A549 (cell line): ENCODE measurements around the gene ECE1.

Source experiments
- CBX2 ChIP-seq: fragments of 200-600 bp; sonication (generic); IDR thresholded peaks from 2 replicates; pipeline ENCODE4 v1.6.1; 2016; ENCODE audit warnings: low read depth, mild to moderate bottlenecking, borderline replicate concordance
- JUNB ChIP-seq: fragments of >200 bp; sonication (Bioruptor Twin); formaldehyde crosslinking; IDR thresholded peaks from 2 replicates; pipeline ENCODE4 v1.6.1; 2016
- NFE2L2 ChIP-seq: fragments of 150-350 bp; conservative IDR thresholded peaks from 2 replicates; pipeline ENCODE4 v1.6.1; 2014; ENCODE audit warnings: low read length
- RCOR1 ChIP-seq: fragments of 150-350 bp; IDR thresholded peaks from 2 replicates; pipeline ENCODE4 v1.6.1; 2014; ENCODE audit warnings: antibody characterized with exemption, low read length, low read depth
- SMC3 ChIP-seq: fragments of >200 bp; sonication (Bioruptor Twin); formaldehyde crosslinking; IDR thresholded peaks from 3 replicates; pipeline ENCODE4 v1.6.1; 2018; ENCODE audit warnings: inconsistent platforms
- TP53 ChIP-seq: fragments of 250-450 bp; sonication (Bioruptor Pico); IDR thresholded peaks from 2 replicates; pipeline ENCODE4 v1.5.0; 2021; ENCODE audit warnings: mild to moderate bottlenecking, moderate library complexity
- TF ChIP-seq, protein P1 (sequence below): fragments of >200 bp; sonication (Bioruptor Twin); formaldehyde crosslinking; IDR thresholded peaks from 3 replicates; pipeline ENCODE4 v1.5.1; 2016
- TF ChIP-seq, protein P2 (sequence below): fragments of 250-450 bp; sonication (Bioruptor Pico); IDR thresholded peaks from 2 replicates; pipeline ENCODE4 v1.5.0; 2021; ENCODE audit warnings: mild to moderate bottlenecking, moderate library complexity, borderline replicate concordance
- TF ChIP-seq, protein P3 (sequence below): fragments of 200-600 bp; sonication (generic); IDR thresholded peaks from 2 replicates; pipeline ENCODE4 v1.6.1; 2016; ENCODE audit warnings: antibody characterized with exemption, mild to moderate bottlenecking, moderate library complexity
- TF ChIP-seq, protein P4 (sequence below): fragments of >200 bp; sonication (Bioruptor Twin); formaldehyde crosslinking; IDR thresholded peaks from 2 replicates; pipeline ENCODE4 v1.6.1; 2016
- TF ChIP-seq, protein P5 (sequence below): fragments of 450-650 bp; IDR thresholded peaks from 2 replicates; pipeline ENCODE4 v1.6.1; 2014; ENCODE audit warnings: antibody characterized with exemption

DNA sequence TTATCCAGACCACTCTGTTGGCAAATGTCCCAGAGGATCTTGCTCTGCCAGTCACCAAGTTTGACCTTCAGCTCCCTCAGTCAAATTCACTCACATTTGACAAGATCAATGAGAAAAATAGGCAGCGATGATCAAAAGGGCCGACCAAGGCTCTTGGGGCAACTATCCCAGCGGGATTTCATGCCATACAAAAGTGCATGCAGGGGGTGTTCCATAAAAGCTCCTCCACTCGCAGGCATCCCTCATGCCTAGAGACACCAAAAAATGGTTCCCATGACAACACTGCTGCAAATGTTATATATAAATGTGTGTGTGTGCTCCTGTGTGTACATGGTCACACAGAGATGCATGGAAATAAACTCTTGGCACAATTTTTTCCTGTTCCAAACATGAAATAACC, 97.4 kb downstream of the ECE1 start:
- TF ChIP-seq JUNB (no peak), RCOR1 (no peak), NFE2L2 (no peak), SMC3 (no peak), CBX2 (no peak), TP53 (CRISPR knock-in tag) (no peak)
- TF ChIP-seq, protein P1, sequence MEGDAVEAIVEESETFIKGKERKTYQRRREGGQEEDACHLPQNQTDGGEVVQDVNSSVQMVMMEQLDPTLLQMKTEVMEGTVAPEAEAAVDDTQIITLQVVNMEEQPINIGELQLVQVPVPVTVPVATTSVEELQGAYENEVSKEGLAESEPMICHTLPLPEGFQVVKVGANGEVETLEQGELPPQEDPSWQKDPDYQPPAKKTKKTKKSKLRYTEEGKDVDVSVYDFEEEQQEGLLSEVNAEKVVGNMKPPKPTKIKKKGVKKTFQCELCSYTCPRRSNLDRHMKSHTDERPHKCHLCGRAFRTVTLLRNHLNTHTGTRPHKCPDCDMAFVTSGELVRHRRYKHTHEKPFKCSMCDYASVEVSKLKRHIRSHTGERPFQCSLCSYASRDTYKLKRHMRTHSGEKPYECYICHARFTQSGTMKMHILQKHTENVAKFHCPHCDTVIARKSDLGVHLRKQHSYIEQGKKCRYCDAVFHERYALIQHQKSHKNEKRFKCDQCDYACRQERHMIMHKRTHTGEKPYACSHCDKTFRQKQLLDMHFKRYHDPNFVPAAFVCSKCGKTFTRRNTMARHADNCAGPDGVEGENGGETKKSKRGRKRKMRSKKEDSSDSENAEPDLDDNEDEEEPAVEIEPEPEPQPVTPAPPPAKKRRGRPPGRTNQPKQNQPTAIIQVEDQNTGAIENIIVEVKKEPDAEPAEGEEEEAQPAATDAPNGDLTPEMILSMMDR = no peak
- TF ChIP-seq, protein P2, sequence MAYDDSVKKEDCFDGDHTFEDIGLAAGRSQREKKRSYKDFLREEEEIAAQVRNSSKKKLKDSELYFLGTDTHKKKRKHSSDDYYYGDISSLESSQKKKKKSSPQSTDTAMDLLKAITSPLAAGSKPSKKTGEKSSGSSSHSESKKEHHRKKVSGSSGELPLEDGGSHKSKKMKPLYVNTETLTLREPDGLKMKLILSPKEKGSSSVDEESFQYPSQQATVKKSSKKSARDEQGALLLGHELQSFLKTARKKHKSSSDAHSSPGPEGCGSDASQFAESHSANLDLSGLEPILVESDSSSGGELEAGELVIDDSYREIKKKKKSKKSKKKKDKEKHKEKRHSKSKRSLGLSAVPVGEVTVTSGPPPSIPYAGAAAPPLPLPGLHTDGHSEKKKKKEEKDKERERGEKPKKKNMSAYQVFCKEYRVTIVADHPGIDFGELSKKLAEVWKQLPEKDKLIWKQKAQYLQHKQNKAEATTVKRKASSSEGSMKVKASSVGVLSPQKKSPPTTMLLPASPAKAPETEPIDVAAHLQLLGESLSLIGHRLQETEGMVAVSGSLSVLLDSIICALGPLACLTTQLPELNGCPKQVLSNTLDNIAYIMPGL (CRISPR knock-in tag) = no peak
- TF ChIP-seq, protein P3, sequence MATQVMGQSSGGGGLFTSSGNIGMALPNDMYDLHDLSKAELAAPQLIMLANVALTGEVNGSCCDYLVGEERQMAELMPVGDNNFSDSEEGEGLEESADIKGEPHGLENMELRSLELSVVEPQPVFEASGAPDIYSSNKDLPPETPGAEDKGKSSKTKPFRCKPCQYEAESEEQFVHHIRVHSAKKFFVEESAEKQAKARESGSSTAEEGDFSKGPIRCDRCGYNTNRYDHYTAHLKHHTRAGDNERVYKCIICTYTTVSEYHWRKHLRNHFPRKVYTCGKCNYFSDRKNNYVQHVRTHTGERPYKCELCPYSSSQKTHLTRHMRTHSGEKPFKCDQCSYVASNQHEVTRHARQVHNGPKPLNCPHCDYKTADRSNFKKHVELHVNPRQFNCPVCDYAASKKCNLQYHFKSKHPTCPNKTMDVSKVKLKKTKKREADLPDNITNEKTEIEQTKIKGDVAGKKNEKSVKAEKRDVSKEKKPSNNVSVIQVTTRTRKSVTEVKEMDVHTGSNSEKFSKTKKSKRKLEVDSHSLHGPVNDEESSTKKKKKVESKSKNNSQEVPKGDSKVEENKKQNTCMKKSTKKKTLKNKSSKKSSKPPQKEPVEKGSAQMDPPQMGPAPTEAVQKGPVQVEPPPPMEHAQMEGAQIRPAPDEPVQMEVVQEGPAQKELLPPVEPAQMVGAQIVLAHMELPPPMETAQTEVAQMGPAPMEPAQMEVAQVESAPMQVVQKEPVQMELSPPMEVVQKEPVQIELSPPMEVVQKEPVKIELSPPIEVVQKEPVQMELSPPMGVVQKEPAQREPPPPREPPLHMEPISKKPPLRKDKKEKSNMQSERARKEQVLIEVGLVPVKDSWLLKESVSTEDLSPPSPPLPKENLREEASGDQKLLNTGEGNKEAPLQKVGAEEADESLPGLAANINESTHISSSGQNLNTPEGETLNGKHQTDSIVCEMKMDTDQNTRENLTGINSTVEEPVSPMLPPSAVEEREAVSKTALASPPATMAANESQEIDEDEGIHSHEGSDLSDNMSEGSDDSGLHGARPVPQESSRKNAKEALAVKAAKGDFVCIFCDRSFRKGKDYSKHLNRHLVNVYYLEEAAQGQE = no peak
- TF ChIP-seq, protein P4, sequence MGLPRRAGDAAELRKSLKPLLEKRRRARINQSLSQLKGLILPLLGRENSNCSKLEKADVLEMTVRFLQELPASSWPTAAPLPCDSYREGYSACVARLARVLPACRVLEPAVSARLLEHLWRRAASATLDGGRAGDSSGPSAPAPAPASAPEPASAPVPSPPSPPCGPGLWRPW = no peak
- TF ChIP-seq, protein P5, sequence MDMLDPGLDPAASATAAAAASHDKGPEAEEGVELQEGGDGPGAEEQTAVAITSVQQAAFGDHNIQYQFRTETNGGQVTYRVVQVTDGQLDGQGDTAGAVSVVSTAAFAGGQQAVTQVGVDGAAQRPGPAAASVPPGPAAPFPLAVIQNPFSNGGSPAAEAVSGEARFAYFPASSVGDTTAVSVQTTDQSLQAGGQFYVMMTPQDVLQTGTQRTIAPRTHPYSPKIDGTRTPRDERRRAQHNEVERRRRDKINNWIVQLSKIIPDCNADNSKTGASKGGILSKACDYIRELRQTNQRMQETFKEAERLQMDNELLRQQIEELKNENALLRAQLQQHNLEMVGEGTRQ = no peak
